Ishikawa (cell line): ENCODE results near the gene DDAH1.

Experiments
- CEBPB ChIP-seq: IDR thresholded peaks from 2 replicates; pipeline ENCODE4 v1.6.1; 2012
- CREB1 ChIP-seq: IDR thresholded peaks from 2 replicates; pipeline ENCODE4 v1.6.1; 2012; ENCODE audit warnings: low read depth
- EGR1 ChIP-seq: IDR thresholded peaks from 2 replicates; pipeline ENCODE4 v1.6.1; 2012
- EP300 ChIP-seq: IDR thresholded peaks from 2 replicates; pipeline ENCODE4 v1.6.1; 2012; ENCODE audit warnings: borderline replicate concordance
- FOXM1 ChIP-seq: IDR thresholded peaks from 2 replicates; pipeline ENCODE4 v1.6.1; 2012; ENCODE audit warnings: low read depth, borderline replicate concordance
- MAX ChIP-seq: IDR thresholded peaks from 2 replicates; pipeline ENCODE4 v1.6.1; 2012
- NFIC ChIP-seq: IDR thresholded peaks from 2 replicates; pipeline ENCODE4 v1.6.1; 2012
- RAD21 ChIP-seq: IDR thresholded peaks from 2 replicates; pipeline ENCODE4 v1.6.1; 2012; ENCODE audit warnings: low read depth
- TAF1 ChIP-seq: IDR thresholded peaks from 2 replicates; pipeline ENCODE4 v1.6.1; 2012; ENCODE audit warnings: low read depth, mild to moderate bottlenecking
- TCF12 ChIP-seq: IDR thresholded peaks from 2 replicates; pipeline ENCODE4 v1.6.1; 2012; ENCODE audit warnings: low read depth
- TEAD4 ChIP-seq: IDR thresholded peaks from 2 replicates; pipeline ENCODE4 v1.6.1; 2012
- YY1 ChIP-seq: IDR thresholded peaks from 2 replicates; pipeline ENCODE4 v1.6.1; 2012; ENCODE audit warnings: low read depth
- ZBTB7A ChIP-seq: IDR thresholded peaks from 2 replicates; pipeline ENCODE4 v1.6.1; 2012; ENCODE audit warnings: low read depth
- TF ChIP-seq, protein P1 (sequence below): IDR thresholded peaks from 2 replicates; pipeline ENCODE4 v1.6.1; 2012
- TF ChIP-seq, protein P2 (sequence below): IDR thresholded peaks from 2 replicates; pipeline ENCODE4 v1.6.1; 2012; ENCODE audit warnings: low read depth, mild to moderate bottlenecking

DDAH1 gene

GRCh38 chr1:85467929-85468540, 3.1 kb upstream of the DDAH1 start:
- TF ChIP-seq RAD21 (no peak), MAX (no peak), TAF1 (no peak), ZBTB7A (no peak), YY1 (no peak), TCF12 (no peak), TEAD4 (no peak), NFIC (no peak), CREB1 (no peak), EGR1 (no peak), CEBPB (no peak), FOXM1 (no peak), EP300 (no peak)
- TF ChIP-seq, protein P1, sequence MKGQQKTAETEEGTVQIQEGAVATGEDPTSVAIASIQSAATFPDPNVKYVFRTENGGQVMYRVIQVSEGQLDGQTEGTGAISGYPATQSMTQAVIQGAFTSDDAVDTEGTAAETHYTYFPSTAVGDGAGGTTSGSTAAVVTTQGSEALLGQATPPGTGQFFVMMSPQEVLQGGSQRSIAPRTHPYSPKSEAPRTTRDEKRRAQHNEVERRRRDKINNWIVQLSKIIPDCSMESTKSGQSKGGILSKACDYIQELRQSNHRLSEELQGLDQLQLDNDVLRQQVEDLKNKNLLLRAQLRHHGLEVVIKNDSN, result no peak
- TF ChIP-seq, protein P2, sequence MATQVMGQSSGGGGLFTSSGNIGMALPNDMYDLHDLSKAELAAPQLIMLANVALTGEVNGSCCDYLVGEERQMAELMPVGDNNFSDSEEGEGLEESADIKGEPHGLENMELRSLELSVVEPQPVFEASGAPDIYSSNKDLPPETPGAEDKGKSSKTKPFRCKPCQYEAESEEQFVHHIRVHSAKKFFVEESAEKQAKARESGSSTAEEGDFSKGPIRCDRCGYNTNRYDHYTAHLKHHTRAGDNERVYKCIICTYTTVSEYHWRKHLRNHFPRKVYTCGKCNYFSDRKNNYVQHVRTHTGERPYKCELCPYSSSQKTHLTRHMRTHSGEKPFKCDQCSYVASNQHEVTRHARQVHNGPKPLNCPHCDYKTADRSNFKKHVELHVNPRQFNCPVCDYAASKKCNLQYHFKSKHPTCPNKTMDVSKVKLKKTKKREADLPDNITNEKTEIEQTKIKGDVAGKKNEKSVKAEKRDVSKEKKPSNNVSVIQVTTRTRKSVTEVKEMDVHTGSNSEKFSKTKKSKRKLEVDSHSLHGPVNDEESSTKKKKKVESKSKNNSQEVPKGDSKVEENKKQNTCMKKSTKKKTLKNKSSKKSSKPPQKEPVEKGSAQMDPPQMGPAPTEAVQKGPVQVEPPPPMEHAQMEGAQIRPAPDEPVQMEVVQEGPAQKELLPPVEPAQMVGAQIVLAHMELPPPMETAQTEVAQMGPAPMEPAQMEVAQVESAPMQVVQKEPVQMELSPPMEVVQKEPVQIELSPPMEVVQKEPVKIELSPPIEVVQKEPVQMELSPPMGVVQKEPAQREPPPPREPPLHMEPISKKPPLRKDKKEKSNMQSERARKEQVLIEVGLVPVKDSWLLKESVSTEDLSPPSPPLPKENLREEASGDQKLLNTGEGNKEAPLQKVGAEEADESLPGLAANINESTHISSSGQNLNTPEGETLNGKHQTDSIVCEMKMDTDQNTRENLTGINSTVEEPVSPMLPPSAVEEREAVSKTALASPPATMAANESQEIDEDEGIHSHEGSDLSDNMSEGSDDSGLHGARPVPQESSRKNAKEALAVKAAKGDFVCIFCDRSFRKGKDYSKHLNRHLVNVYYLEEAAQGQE, result no peak

- no peak for TF ChIP-seq ZBTB7A
- TF ChIP-seq TEAD4, result no peak
- TF ChIP-seq TAF1, result no peak
- no peak for TF ChIP-seq CREB1
- TF ChIP-seq, protein P1, result no peak
- no peak for TF ChIP-seq MAX
Observed at GRCh38 chr1:85467036-85467435, 2.1 kb upstream of the DDAH1 start.

DNA sequence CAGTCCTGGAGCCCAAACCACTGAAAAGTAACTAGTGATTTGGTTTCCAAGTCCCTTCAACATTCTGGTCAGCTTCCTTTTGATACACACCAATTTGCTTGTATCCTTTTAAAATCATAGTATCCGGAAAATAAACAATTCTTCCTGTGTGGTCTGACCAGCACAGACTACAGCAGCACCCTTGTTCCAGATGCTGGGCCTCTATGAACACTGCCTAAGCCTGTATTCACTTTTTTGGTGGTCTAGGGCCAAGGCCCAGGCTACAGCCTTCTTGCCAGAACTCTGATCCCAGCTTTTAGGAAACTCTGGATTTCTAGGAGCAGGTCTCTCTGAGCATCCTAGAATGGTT, 801 bp upstream of the DDAH1 start:
- no peak for TF ChIP-seq EP300
- no peak for TF ChIP-seq CEBPB
- TF ChIP-seq CREB1, result no peak
- TF ChIP-seq RAD21, result no peak
- TF ChIP-seq NFIC, result no peak
- TF ChIP-seq, protein P1, result no peak
- TF ChIP-seq TAF1, result no peak
- TF ChIP-seq YY1, result no peak
- no peak for TF ChIP-seq TCF12
- TF ChIP-seq, protein P2, result no peak
- TF ChIP-seq ZBTB7A, result no peak; the same call in 1 of the 2 replicates
- no peak for TF ChIP-seq TEAD4
- no peak for TF ChIP-seq FOXM1
- no peak for TF ChIP-seq MAX

DNA sequence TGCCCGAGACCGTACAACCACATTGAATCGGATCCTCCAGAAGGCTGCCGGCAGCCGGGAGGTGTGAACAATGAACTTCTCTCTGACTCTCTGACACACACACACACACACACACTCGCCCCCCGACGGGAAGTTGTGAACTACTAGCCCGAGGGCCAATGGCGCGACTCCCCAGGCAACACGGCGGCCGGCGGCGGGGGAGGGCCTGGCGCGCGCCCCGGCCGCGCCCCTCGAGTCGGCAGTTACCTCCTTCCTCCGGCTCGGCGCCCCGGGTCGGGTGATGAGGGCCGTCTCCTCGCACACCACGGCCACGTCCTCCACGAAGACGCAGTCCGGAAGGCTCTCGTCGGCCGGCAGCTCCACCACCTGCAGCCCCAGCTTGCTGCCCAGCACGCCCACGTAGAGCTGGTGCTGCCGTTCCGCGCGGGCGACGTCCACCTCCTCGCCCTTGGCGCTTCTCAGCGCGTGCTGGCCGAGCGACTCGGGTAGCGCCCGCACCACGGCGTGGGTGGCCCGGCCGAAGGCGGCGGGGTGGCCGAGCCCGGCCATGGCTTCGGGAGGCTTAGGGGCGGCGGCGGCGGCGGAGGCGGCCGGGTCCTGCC, 361 bp downstream of the DDAH1 start:
- TF ChIP-seq RAD21, result no peak
- TF ChIP-seq, protein P2, result no peak
- no peak; the same call in 1 of the 2 replicates for TF ChIP-seq NFIC
- no peak; the same call in none of the 2 replicates for TF ChIP-seq ZBTB7A
- no peak for TF ChIP-seq CEBPB
- TF ChIP-seq TAF1, result peak; percentile 54; the same call in 1 of the 2 replicates
- TF ChIP-seq EGR1, result peak; percentile 92
- TF ChIP-seq CREB1, result no peak
- TF ChIP-seq, protein P1, result 0 out of 2 replicates have a peak, but pooled peaks have one; percentile 8
- TF ChIP-seq YY1, result peak; percentile 18; the same call in 1 of the 2 replicates
- no peak for TF ChIP-seq TEAD4
- no peak for TF ChIP-seq EP300
- TF ChIP-seq TCF12, result no peak
- TF ChIP-seq FOXM1, result no peak
- peak; percentile 82 for TF ChIP-seq MAX
